Inflammatory macrophage treated with lipopolysaccharide for 1 hour (primary cell): ENCODE results near the gene TMEM63B.
A peak's percentile ranks its signal among the peaks of the same experiment; 100 is the strongest.
"Not testable (repeated sequence)": the region's sequence is repeated elsewhere in the genome, so short reads cannot be mapped to it uniquely, and the experiment has no call there.

ENCODE experiments used
- DNase-seq, 2 donors: peaks; one replicate each; pipeline ENCODE4 v3.0.0-alpha.2; 2020 to 2022

The TMEM63B gene

DNA sequence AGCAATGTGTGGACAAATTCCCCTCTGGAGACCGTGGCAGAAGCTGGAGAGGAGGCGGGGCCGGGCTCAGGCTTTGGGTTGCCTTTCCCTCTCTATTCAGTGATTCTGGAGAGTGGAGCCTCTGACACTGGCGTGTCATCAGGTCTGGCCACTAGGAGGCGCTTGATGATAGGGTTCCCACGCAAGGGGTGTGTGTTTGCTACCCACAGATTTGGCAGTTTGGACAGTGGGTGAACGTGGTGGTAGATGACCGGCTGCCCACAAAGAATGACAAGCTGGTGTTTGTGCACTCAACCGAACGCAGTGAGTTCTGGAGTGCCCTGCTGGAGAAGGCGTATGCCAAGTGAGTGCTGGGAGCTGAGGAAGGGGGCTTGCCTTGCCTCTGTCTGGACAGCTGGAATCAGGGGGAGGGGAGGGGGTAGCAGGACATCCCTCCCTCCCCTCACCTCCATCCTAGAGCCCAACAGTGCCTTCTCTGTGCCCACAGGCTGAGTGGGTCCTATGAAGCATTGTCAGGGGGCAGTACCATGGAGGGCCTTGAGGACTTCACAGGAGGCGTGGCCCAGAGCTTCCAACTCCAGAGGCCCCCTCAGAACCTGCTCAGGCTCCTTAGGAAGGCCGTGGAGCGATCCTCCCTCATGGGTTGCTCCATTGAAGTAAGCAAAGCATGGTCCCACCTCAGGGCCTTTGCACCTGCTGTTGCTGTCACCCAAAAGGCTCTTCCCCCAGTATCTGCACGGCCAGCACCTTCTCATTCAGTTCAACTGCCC, 45.6 kb downstream of the TMEM63B start:
- DNase-seq, result peak; percentile 97

DNA sequence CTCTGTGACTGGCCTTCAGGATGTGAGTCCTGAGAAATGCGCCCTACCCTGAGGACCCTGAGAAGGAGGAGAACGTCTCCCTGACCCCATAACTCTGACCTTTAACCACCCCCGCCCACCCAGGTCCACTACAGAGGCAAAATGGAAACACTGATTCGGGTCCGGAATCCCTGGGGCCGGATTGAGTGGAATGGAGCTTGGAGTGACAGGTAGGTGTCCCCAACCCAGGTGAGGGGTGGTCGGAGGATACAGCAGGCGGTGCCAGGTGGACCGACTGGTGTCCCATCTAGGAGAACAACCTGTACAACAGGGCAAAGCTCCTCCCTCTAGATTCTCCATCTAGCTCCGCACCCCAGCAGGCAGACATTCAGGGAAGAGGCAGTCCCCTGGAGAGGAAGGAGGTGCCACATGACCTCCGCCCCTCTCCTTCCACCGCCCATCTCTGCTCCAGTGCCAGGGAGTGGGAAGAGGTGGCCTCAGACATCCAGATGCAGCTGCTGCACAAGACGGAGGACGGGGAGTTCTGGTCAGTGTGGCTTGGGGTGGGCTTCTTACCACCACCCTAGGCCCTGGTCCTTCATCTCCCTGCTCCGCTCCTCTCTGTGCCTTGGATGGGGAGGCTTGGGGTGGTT, 48.9 kb downstream of the TMEM63B start:
- DNase-seq, result peak; percentile 35 to 37

DNA sequence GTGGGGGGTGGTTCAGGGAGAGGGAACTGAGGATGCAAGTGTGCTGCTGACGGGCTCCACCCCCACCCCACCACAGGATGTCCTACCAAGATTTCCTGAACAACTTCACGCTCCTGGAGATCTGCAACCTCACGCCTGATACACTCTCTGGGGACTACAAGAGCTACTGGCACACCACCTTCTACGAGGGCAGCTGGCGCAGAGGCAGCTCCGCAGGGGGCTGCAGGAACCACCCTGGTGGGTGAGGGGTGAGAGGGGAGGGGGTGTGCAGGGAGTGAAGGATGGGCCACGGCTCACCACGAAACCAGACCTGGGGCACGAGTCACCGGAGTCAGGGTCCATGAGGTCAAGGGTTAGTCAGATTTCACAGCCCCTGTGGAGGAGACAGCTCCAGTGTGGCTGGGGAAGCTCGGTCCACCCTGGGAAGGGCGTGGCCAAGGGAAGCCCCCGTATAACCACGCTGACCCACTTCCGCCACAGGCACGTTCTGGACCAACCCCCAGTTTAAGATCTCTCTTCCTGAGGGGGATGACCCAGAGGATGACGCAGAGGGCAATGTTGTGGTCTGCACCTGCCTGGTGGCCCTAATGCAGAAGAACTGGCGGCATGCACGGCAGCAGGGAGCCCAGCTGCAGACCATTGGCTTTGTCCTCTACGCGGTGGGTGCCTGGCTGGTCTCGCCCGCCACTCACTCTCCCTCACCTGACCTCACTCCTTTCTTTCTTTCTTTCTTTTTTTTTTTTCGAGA, 49.6 kb downstream of the TMEM63B start:
- peak; percentile 8 to 11 for DNase-seq

DNA sequence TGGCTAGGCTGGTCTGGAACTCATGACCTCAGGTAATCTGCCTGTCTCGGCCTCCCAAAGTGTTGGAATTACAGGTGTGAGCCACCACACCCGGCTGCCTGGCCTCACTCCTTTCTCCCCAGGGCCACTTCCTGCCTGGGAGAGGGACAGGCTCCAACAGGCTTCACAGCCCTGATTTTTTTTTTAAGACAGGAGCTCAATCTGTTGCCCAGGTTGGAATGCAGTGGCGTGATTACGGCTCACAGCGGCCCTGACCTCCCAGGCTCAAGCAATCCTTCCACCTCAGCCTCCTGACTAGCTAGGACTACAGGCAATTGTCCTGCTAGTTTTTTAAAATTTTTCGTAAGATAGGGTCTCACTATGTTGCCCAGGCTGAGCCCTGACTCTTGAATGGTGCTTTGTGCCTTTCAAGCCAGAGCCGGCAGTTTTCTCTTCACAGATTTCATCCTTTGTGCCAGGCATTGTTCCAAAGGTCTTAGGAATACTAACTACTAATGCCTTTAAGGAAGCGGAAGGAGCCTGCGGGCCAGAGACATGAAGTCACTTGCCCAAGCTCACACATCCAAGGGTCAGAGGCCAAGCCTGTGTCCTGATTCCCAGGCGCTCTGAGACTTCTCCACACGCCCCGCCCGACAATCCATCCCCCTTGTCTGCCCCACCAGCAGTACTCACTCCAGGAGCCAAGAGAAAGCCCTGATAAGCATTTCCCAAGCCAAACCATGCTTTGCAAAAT, 50.5 kb downstream of the TMEM63B start:
- DNase-seq, result no peak

DNA sequence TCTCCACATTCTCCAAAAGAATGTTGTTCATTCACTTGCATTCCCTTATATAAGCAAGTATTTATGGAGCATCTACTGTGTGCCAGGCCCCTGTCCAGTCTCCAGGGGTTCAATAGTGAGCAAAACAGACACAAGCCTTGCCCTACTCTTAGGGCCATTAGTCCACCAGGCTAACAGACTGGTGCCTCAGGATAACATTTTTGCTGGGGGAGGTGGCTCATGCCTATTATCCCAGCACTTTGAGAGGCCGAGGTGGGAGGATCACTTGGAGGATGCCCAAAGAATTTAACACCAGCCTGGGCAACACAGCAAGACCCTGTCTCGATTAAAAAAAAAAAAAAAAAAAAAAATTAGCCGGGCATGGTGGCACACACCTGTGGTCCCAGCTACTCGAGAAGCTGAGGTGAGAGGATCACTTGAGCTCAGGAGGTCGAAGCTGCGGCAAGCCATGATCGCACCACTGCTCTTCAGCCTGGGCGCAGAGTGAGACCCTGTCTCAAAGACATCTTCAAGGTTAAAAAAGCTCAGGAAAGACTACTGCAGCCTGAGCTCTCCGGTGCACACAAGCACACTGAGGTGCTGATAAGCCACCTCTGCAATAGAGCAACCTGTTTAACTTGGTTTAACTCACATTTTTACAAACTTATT, 51.2 kb downstream of the TMEM63B start:
- no peak for DNase-seq

DNA sequence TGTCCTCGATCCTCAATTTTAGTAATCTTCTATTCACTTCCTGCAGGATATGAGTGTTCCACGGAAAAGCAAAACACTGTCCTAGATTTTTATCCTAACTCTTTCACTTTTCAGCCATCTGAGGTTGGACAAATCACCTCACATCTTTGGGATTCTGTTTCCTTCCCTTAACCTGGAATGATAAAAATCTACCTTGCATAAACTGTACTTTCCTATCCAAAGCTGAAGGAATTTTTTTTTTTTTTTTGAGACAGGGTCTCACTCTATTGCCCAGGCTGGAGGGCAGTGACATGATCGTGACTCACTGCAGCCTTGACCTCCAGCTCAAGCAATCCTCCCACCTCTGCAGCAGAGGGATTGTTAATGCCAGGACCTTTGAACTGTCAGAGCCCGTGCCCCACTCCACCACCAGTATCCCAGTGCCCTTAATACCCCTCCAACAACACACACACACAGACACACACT, 51.8 kb downstream of the TMEM63B start:
- DNase-seq, result no peak

DNA sequence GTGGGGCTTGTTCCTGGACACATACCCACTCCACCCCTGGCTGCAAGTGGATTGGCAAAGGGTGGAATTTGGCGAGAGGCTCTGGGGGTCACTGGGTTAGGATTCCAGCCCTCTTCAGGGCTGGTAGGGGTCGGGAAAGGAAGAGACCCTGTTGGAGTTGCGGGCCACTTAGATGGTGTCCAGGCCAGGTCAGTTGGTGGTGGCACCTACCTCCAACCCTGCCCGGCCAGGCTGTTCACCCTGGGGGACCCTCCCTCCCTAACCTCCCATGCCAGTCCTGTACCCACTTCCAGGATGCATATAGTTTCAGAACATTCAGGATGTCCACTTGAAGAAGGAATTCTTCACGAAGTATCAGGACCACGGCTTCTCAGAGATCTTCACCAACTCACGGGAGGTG, 52.3 kb downstream of the TMEM63B start:
- no peak for DNase-seq

DNA sequence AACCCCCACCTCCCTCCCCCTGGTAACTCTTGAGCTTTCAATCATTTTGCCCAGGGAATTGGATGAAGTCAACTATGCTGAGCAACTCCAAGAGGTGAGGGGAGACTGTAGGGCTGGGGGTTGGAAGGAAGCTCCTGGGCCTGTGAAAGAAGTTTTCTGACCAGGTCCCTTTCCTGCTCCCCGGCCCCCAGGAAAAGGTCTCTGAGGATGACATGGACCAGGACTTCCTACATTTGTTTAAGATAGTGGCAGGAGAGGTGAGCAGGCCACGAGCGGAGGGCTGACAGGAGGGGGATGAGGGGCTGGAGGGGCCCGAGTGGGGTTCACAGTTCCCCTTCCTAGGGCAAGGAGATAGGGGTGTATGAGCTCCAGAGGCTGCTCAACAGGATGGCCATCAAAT, 53.1 kb downstream of the TMEM63B start:
- DNase-seq, result no peak

DNA sequence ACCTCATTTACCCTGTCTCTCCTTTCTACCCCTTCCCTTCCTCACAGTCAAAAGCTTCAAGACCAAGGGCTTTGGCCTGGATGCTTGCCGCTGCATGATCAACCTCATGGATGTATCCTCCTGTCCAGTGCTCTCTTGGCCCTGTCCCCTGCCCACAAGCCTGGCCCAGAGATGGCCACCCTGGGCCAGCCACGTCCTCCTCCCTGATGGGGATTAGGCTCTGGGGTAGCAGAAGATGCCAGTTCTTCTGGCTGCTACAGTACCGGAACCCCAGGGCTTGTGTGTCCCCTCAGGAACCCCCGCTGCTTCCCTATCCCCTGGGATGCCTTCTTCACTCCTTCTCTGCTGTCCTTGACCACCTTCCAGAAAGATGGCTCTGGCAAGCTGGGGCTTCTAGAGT, 53.5 kb downstream of the TMEM63B start:
- no peak for DNase-seq

DNA sequence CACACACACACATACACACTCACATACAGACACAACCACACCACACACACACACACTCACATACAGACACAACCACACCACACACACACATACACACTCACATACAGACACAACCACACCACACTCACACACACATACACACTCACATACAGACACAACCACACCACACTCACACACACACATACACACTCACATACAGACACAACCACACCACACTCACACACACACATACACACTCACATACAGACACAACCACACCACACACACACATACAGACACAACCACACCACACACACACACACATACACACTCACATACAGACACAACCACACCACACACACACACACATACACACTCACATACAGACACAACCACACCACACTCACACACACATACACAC, 54.4 kb downstream of the TMEM63B start:
- DNase-seq, result not testable (repeated sequence)

DNA sequence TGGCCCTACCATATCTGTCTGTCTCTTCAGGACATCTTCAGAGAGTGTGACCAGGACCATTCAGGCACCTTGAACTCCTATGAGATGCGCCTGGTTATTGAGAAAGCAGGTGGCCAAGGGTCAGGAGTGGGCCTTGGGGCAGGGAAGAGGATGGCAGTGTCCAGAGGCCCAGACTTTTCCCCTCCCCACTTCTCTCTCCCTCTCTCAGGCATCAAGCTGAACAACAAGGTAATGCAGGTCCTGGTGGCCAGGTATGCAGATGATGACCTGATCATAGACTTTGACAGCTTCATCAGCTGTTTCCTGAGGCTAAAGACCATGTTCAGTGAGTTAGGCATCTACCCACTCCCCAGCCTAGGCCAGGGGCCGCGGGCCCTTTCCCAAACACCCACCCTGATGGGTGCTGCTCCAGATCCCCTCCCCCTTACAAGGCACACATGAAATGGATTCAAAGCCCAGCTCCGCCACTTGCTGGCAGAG, 55.6 kb downstream of the TMEM63B start:
- DNase-seq, result no peak

DNA sequence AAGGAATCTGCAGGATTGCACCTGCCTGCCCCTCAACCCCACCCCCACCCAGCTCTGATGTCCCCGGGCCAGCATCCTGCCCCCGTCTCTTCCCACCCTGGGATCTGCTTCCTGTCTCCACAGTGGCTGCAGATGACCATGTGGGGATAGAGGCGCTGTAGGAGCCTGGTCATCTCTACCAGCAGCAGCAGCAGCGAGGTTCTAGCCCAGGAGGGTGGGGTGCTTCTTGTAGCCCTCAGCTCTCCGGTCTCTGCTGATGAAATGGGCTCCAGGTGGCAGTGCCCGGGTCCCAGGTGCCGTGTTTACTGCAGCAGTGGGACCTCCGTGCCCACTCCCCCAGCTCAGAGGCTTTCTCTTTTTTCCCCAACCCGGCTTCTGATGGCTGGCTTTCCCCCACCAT, 56.4 kb downstream of the TMEM63B start:
- DNase-seq, result no peak

DNA sequence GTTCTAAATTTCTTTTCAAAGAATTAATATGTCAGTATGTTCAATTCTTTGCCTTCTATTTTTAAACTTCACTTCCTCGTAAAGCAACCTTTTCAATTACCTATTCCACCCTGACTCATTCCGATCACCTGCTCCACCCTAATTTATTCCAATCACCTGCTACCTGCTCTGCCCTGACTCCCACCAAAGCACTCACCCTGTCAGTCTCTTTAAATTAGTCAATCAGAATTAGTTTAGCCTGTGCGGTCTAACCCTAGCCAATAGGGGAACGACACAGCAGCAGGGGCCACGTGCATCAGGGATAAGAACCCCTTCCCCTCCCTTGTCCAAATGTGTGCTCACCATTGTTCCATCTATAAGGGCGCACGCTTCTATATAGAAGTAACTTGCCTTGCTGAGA, 58.0 kb downstream of the TMEM63B start:
- not testable (repeated sequence) for DNase-seq

DNA sequence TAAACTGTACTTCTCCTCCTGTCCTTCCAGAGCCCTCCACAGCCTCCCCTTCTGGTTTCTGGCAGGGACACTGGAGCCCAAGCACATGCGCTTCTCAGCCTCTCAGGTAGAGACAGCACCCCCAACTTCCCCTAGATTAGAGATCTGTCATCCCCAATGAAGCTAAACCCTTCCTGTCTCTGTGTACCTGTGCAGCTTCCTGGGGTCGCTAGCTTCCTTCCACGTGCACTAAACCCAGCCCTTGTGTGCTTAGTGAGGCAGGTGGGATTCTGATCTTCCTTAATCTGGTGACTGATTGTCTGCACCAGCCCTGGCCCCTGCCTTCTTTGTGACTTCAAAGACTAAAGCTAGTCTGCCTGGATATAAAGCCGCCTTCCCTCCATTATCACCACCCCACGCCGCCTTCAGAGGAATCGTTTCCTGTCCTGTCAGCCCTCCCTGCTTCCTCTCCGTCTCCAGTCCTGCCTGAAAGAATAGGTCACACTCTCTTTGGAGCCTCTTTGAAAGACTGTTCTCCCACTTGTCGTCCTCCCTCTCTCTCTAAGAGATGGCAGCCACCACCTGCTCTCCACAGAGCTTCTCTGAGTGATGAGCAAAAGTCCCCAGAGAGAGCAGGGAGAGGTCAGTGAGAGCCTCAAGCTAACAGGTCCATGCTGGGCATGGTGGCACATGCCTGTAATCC, 58.7 kb downstream of the TMEM63B start:
- DNase-seq, result no peak

DNA sequence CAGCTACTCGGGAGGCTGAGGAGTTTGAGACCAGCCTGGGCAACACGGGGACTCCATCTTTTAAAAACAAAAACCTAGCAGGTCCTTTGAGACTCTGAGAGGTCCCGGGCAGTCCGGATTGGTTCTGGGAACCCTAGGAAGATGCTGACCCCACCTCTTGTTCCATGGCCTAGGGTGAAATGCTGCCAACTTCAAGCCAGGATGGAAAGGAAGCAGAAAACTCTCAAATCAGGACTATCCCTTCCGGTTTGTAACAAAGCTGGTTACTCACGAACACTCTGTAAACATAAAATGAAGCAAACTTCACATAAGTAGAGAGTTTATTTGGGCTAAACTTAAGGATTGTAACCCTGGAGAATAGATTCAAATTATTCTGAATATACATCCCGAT, 59.3 kb downstream of the TMEM63B start:
- no peak for DNase-seq

DNA sequence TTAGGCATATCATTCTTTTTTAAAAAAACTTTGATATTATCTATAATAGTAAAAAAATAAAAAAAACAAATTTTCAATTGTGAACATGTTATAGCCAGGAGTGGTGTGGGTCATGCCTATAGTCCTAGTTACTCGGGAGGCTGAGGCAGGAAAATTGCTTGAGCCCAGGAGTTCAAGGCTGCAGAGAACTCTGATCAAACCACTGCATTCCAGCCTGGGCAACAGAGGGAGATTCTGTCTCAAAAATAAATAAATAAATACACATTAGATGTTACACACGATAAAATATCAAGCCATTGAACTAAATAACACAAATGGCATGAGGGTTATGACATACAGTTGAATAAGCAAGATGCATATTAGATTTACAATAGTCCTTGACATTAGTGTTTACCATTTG, 61.5 kb downstream of the TMEM63B start:
- no peak for DNase-seq

DNA sequence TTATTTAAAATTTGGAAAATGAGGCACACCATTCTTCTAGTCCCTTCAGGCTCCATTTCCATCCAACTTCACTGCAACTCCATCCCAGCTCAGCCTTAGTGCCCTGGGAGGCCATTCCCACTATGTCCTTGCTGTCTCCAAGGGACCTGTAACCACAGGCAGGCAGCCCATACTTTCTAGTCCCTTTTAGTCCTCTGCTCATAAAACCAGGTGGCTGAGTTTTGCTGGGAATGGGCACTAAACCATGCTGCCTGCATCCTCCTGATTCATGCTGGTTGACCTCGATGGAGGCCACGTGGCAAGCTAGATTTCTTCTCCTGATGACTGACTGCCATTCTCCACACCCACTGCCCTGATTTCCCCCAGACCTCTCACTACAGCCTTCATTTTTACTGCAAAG, 61.9 kb downstream of the TMEM63B start:
- DNase-seq, result no peak

DNA sequence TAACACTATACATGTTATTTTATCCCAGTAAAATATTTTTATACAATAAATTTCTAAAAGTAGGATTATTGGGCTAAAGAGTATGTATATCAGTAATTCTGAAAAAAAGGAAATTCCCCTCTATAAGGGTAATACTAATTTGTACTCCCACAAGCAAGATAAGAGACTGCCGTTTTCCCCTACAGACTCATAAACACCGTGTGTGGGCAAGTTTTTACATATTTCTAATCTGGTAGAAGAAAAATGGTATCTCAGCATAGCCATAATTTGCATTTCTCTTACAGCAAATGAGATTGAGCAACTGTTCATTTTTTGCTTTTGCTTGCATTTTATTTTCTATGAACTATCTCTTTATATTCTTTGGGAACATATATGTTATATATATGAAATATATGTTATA, 63.4 kb downstream of the TMEM63B start:
- DNase-seq, result peak; percentile 28 to 61

DNA sequence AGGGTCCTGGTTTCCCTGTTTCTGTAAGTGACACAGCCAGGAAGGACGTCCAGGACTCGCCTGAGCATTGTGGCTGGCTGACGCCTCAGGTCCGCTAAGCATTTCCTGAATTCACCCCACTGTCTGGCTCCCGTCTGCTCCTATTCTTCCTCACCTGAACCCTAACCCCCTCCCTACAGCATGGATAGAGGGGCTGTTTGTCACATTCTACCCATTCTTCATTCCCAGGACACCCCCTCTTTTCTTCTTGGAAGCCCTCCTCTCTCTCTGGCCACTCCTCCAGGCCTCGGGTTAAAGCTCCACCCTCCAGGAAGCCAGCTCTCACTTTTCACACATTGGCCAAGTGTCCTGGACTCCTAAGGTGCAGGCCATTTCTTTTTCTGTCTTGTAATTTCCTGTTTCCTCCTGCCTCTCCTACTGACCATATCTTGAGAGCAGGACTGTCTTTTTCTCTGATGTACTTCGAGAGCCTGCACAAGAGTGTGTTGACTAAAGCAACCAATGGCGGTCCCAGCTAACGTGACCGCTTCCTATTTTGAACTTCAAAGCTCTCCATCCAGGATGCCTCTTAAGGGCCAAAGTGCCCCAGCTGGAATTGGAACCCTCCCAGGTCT, 65.2 kb downstream of the TMEM63B start:
- DNase-seq, result no peak

DNA sequence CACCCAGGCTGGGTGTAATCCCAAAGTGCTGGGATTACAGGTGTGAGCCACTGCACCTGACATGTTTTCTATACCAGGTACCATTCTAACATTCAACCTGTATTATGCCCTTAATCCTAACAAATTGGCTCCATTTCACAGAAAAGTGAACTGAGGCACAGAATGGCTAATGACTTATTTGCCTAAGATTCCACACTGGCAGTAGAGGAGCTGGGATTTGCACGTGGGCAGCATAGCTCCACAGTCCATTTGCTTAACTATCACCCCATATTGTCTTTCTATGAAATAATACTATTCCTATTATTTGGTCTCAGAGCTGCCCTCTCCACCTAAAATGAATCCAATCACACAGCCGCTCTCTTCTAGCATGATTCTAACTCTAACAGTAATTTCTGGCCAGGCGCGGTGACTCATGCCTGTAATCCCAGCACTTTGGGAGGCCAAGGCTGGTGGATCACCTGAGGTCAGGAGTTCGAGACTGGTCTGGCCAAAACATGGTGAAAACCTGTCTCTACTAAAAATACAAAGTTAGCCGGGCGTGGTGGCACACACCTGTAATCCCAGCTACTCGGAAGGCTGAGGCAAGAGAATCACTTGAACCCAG, 66.1 kb downstream of the TMEM63B start:
- no peak for DNase-seq

DNA sequence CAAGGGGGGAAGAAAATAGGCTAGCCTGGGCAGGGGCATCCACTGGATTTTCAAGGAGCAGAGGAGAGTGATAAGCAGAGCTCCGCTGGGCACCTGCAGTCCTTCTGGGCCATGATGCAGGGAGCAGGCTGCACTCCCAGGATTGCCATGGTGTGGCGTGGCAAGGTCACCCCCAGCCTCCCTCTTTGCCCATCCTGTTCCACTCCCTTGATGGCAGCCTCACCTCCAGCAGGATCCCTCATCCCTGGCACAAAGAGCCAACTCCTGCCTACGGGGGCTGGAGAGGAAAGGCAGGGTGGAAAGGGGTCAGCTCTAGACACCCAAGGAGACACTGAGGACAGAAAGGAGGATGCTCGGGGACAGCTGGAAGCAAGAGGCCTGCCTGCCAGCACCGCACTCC, 67.0 kb downstream of the TMEM63B start:
- DNase-seq, result no peak
